GM19395 (cell line): ENCODE results near the gene PAM.
A peak's percentile ranks its signal among the peaks of the same experiment; 100 is the strongest.

Experiments used
- ATAC-seq: cut with Tn5 transposase; IDR thresholded peaks from one replicate; pipeline ENCODE4 v1.9.1; 2021; ENCODE audit warnings: mild to moderate bottlenecking, moderate library complexity; ENCODE audit not compliant: unreplicated experiment

PAM gene

GRCh38 chr5:102754767-102755431, at the start of gene PAM:
Gene PAM (plus strand): TSS chr5:102755305. CDS start chr5:102866196, 110,891 bp downstream.
- peak; percentile 79 for ATAC-seq

- no peak for ATAC-seq
These were observed 43.4 kb upstream of the PAM start for GRCh38 chr5:102711525-102712385.

- ATAC-seq, result peak; percentile 57
These were observed 41.8 kb upstream of the PAM start for GRCh38 chr5:102713278-102713677.

GRCh38 chr5:102713682-102714231, 41.3 kb upstream of the PAM start:
- peak; percentile 84 for ATAC-seq

- ATAC-seq, result no peak
These were observed 39.9 kb upstream of the PAM start for GRCh38 chr5:102715082-102715807.

GRCh38 chr5:102716017-102716416, 39.1 kb upstream of the PAM start:
- ATAC-seq, result no peak

- no peak for ATAC-seq
These were observed 36.3 kb upstream of the PAM start for GRCh38 chr5:102718819-102719218.

GRCh38 chr5:102719886-102720285, 35.2 kb upstream of the PAM start:
- no peak for ATAC-seq

GRCh38 chr5:102720969-102721368, 34.1 kb upstream of the PAM start:
- no peak for ATAC-seq

GRCh38 chr5:102722931-102723330, 32.2 kb upstream of the PAM start:
- ATAC-seq, result no peak

- ATAC-seq, result no peak
These were observed 23.4 kb upstream of the PAM start for GRCh38 chr5:102731693-102732092.

GRCh38 chr5:102733534-102733933, 21.6 kb upstream of the PAM start:
- ATAC-seq, result no peak

GRCh38 chr5:102737161-102737560, 17.9 kb upstream of the PAM start:
- ATAC-seq, result no peak

- no peak for ATAC-seq
These were observed 17.2 kb upstream of the PAM start for GRCh38 chr5:102737805-102738469.

- ATAC-seq, result no peak
These were observed 14.6 kb upstream of the PAM start for GRCh38 chr5:102740515-102740914.

GRCh38 chr5:102742215-102742614, 12.9 kb upstream of the PAM start:
- ATAC-seq, result no peak

- ATAC-seq, result no peak
These were observed 11.2 kb upstream of the PAM start for GRCh38 chr5:102743900-102744299.

GRCh38 chr5:102747386-102748166, 7.5 kb upstream of the PAM start:
- ATAC-seq, result peak; percentile 76

GRCh38 chr5:102749416-102750030, 5.6 kb upstream of the PAM start:
- ATAC-seq, result no peak
